HG02623 (cell line): ENCODE measurements around the gene THPO.

Experiments used
- ATAC-seq: cut with Tn5 transposase; IDR thresholded peaks from one replicate; pipeline ENCODE4 v1.9.1; 2021; ENCODE audit warnings: moderate library complexity; ENCODE audit not compliant: unreplicated experiment

Gene THPO

DNA sequence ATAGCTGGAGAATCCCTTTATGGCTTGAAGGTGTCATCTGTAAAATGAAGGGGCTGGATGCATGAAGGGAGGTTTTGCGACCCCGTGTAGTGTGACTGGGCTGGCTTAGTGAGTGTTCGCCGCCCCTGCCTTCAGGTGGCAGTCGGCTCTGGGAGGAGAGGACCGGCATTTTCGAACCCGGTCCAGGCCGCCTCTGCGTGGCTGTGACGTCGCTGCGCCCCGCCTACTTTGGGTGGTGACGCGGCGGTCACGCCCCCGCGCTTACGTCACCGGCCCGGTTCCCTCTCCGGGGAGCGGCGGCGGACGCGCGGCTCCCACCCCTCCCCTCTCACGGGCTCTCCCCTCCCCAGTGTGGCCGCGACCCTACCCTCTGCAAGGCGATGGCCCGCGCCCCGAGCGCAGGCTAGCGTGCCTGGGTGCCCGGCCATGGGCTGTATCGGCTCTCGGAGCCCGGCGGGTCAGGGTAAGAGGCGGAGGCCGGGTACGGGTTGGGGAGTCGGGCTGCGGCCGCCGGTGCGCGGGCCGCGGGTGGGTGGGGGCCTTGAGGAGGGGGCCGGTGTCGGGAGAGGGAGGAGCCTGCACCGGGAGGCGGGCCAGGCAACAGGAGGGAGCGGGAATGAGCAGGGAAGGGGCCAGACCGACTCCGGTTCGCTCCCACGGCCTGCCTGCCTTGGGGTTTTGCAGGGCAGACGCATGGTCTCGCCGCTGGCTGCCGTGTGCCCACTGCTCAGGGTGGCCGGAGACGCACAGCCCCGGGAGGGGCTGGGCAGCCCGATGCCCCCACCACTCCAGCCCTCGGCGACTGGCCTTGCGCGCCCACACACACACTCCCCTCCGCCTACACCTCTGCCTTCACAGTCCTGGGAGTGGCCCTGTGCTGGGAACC lies 42.1 kb downstream of the THPO start:
- ATAC-seq, result peak; percentile 70

GRCh38 chr3:184335291-184335660 lies 42.7 kb downstream of the THPO start:
- no peak for ATAC-seq

GRCh38 chr3:184334470-184335158 lies 43.4 kb downstream of the THPO start:
- no peak for ATAC-seq

- ATAC-seq, result no peak
These were observed 44.3 kb downstream of the THPO start for GRCh38 chr3:184333700-184334099.

DNA sequence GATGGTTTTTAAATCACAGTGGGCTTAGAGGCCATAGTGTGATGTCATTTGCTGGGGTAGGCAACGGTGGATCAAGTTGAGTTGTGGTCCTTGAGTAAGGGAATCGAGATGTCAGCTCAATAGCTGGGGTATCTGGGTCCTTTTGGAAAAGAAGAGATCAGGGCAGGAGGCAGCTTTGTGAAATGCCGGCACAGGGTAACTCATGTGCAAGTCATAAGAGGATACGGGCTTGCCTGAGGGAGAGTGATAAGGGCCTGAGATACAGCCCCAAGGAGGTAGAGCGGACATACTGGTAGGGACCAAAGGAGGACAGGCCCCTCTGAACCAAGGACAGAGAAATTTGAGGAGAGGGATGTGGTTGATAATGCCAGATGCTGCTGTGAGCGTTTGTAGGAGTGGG lies 44.8 kb downstream of the THPO start:
- ATAC-seq, result no peak

DNA sequence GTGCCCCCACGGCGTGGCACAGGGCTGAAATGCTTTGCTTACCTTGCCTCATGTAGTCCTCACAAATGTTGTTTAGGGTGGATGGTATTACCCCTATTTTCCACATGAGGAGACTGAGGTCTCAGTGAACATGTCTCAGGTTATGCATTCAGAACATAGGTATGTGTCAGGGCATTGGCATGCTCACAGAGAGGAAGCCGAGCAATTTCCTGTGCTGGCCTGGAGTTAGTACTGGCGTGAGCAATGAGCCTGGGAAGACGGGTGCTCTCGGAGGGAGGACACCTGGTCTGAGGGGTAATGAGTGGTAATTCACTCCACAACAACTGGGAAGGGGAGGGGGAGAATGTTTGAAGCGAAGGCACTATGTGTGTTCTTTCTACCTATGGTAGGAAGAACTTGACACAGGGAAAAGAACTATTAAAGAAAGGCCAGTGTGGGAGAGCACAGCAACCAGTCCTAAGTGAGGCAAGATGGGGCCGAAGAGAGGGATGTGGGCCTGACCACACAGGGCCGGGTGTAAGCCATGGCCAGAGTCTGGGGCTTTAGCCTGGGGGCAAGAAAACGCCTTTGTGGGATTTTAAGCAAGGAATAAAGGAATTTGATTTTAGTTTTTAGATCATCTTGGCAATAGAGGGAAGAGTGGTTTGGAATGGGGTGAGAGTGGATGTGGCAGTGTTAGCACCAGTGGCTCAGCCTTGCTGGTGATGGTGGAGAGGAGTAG lies 45.5 kb downstream of the THPO start:
- no peak for ATAC-seq

GRCh38 chr3:184328516-184328915 lies 49.5 kb downstream of the THPO start:
- no peak for ATAC-seq

GRCh38 chr3:184327171-184327570 lies 50.8 kb downstream of the THPO start:
- no peak for ATAC-seq

DNA sequence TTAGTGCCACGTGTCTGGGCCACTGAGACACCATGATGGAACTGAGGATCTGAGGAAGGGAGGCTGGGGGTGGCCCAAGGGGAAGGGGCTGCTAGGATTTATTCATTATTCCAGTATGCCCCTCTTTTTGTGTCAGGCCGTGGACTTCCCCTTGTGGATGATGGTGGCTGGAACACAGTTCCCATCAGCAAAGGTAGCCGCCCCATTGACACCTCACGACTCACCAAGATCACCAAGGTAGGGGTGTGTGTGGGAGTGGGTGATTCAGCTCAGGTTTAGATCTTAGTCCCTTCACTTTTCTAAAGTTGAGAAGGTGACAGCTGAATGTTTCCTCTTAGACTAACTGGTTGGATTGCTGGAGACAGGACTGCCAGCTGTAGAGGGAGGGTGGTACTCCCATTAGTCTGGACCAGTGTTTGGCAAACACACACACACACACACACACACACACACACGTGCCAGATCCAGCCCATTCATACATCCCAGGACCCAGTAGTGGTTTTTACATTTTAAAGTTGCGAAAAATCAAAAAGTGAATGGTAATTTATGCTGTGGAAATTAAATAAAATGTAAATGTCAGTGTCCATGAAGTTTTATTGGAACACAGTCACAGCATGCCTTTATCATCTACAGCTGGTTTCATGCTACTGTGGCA lies 52.2 kb downstream of the THPO start:
- ATAC-seq, result no peak

DNA sequence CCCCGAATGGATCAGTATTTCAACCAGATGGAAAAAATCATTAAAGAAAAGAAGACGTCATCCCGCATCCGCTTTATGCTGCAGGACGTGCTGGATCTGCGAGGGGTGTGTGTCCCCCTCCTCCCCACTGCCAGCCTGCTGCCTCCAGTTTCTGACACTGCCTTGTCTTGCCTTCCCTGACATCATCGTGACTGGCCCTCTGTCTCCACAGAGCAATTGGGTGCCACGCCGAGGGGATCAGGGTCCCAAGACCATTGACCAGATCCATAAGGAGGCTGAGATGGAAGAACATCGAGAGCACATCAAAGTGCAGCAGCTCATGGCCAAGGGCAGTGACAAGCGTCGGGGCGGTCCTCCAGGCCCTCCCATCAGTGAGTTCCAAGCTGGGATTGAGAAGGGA lies 52.7 kb downstream of the THPO start:
- no peak for ATAC-seq

DNA sequence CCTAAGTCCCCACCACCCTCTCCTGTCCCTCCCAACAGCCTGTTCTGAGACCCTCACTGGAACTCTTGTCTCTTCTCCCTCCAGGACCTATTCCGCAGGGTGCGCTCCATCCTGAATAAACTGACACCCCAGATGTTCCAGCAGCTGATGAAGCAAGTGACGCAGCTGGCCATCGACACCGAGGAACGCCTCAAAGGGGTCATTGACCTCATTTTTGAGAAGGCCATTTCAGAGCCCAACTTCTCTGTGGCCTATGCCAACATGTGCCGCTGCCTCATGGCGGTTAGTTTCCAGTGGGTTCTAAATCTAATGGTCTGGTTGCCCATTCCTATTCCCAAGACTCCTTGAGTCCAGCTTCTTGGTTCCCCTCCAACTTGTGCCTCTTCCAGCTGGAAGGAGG lies 54.3 kb downstream of the THPO start:
- no peak for ATAC-seq

- no peak for ATAC-seq
These were observed 55.1 kb downstream of the THPO start for GRCh38 chr3:184322731-184323487.
